HEK293T (cell line): Measurements from ENCODE around the gene ADD1.

ENCODE experiments used
- BHLHE40 ChIP-seq: fragments of 450-650 bp; IDR thresholded peaks from 2 replicates; pipeline ENCODE4 v1.6.1; 2016; ENCODE audit warnings: mild to moderate bottlenecking, moderate library complexity, borderline replicate concordance
- ELF4 ChIP-seq: fragments of 450-650 bp; IDR thresholded peaks from 2 replicates; pipeline ENCODE4 v1.6.1; 2017; ENCODE audit warnings: antibody characterized with exemption
- FOXA1 ChIP-seq: fragments of 450-650 bp; IDR thresholded peaks from 2 replicates; pipeline ENCODE4 v1.6.1; 2016; ENCODE audit warnings: mild to moderate bottlenecking
- FOXK2 ChIP-seq: fragments of 450-650 bp; IDR thresholded peaks from 2 replicates; pipeline ENCODE4 v1.6.1; 2016; ENCODE audit warnings: mild to moderate bottlenecking
- NFRKB ChIP-seq: fragments of 450-650 bp; IDR thresholded peaks from 2 replicates; pipeline ENCODE4 v1.6.1; 2016; ENCODE audit warnings: mild to moderate bottlenecking, moderate library complexity
- SP1 ChIP-seq: fragments of 450-650 bp; IDR thresholded peaks from 2 replicates; pipeline ENCODE4 v1.6.1; 2017
- SUZ12 ChIP-seq: fragments of 450-650 bp; IDR thresholded peaks from 2 replicates; pipeline ENCODE4 v1.6.1; 2016; ENCODE audit warnings: mild to moderate bottlenecking
- TARDBP ChIP-seq: fragments of 450-650 bp; IDR thresholded peaks from 2 replicates; pipeline ENCODE4 v1.6.1; 2016

- TF ChIP-seq SP1 (no peak), TARDBP (no peak), NFRKB (no peak), FOXA1 (no peak), BHLHE40 (no peak), SUZ12 (no peak), FOXK2 (no peak), ELF4 (no peak)
These were observed 84.0 kb downstream of the ADD1 start for GRCh38 chr4:2927696-2928075.
